ENCODE results near the gene FAM135A. TPM values are rescaled to one million over a fixed set of nuclear protein-coding genes. Genes with fewer than 3 reads are reported as not detected.

FAM135A gene
- total RNA-seq, 1 donor from 2014 or later, result 61.6 TPM

DNA sequence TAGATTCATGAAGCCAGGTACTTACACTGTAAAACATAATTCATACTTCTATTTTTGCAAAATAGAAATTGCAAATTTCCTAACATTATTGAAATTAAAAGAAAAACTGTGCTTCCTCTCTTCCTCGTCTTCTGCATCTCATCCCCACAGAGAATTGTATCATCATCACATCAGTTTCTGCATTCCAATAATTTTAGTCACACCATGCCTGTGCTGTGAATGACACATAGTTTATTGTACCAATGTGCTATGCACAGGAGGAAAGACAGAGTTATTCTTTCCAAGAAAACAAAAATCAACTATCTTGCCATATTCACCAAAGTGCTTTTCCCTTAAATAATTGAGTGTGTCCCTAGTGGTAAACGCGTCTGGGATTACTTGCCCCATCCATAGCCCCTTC, 38.1 kb upstream of the FAM135A start:
- no peak for FAIRE-seq

DNA sequence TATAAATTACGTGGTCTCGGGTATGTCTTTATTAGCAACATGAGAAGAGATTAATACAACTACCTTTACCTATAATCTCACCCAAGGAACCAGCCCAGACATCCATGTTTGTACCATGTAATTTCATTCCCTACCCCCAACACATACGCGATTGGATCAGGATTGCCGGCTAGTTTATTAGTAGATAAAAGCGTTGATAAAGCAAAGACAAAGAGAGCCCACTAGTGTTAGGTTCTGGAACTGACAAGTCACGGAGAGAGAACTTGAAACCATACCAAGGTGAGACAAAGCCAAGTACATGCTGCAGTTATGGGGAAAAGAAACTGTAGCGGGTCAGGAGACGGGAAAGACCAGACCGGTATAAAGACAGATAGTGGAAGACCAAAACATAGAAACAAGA, 37.4 kb upstream of the FAM135A start:
- Histone ChIP-seq H3K4me3 (ENCODE audit: low read depth, low read length) (no peak overlapping the region), H3K36me3 (ENCODE audit: control insufficient read depth, insufficient read depth, low read length) (no peaks in the 10 kb centered on the region), H3K27me3 (ENCODE audit: control insufficient read depth, insufficient read depth, low read length) (no peaks in the 10 kb centered on the region)
- no peak for FAIRE-seq
- TF ChIP-seq, protein P1, sequence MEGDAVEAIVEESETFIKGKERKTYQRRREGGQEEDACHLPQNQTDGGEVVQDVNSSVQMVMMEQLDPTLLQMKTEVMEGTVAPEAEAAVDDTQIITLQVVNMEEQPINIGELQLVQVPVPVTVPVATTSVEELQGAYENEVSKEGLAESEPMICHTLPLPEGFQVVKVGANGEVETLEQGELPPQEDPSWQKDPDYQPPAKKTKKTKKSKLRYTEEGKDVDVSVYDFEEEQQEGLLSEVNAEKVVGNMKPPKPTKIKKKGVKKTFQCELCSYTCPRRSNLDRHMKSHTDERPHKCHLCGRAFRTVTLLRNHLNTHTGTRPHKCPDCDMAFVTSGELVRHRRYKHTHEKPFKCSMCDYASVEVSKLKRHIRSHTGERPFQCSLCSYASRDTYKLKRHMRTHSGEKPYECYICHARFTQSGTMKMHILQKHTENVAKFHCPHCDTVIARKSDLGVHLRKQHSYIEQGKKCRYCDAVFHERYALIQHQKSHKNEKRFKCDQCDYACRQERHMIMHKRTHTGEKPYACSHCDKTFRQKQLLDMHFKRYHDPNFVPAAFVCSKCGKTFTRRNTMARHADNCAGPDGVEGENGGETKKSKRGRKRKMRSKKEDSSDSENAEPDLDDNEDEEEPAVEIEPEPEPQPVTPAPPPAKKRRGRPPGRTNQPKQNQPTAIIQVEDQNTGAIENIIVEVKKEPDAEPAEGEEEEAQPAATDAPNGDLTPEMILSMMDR (IDR thresholded peaks at IDR 0.05; ENCODE audit: insufficient read depth, low read length, severe bottlenecking), result peak; percentile 10
- DNase-seq (ENCODE audit: low read depth), result no peak

More for the DNA sequence above, 38.1 kb upstream of the FAM135A start:
- DNase-seq (ENCODE audit: low read depth), result peak; percentile 87
- no peaks in the 10 kb centered on the region for H3K36me3 ChIP-seq (ENCODE audit: control insufficient read depth, insufficient read depth, low read length)
- H3K27me3 ChIP-seq (ENCODE audit: control insufficient read depth, insufficient read depth, low read length), result no peaks in the 10 kb centered on the region
- H3K4me3 ChIP-seq (ENCODE audit: low read depth, low read length), result no peak overlapping the region
- TF ChIP-seq, protein P1 (IDR thresholded peaks at IDR 0.05; ENCODE audit: insufficient read depth, low read length, severe bottlenecking), result no peak

DNA sequence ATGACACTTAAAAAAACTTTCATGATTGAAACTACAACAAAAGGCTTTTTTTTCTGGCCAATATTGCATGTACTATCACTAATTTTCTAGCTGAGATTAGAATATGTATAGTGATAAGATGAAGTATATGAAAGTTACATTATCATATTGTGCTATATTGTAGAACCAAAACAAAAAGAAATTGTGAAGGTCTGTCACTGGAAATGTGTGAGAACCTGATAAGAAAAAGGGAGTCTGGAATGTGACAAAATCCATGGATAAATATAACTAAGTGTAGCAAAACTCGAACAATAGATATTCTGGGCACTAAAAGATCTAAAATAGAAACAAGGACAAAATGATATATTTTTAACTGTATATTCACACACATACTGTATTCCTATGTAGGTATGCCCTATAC, 36.7 kb upstream of the FAM135A start:
- FAIRE-seq, result no peak
- Histone ChIP-seq H3K4me3 (ENCODE audit: low read depth, low read length) (no peak overlapping the region), H3K27me3 (ENCODE audit: control insufficient read depth, insufficient read depth, low read length) (no peaks in the 10 kb centered on the region), H3K36me3 (ENCODE audit: control insufficient read depth, insufficient read depth, low read length) (no peaks in the 10 kb centered on the region)
- TF ChIP-seq, protein P1 (IDR thresholded peaks at IDR 0.05; ENCODE audit: insufficient read depth, low read length, severe bottlenecking), result no peak
- no peak for DNase-seq (ENCODE audit: low read depth)

DNA sequence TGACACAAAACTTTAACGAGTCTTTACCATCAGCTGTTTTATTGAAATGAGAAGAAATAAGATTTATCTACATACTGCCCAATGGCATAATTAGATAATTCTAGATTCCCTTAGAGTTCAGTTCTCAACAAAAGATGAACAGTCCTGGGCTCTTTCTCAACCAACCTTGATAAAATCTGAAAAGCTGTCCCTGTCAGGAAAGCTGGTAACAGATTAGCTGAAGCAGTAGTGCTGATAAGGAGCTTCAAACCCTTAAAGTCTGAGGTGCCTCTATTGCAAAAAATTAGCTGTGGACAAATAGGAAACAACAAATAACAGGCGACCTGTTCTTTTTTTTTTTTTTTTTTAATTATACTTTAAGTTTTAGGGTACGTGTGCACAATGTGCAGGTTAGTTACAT, 35.9 kb upstream of the FAM135A start:
- no peaks in the 10 kb centered on the region for H3K27me3 ChIP-seq (ENCODE audit: control insufficient read depth, insufficient read depth, low read length)
- DNase-seq (ENCODE audit: low read depth) (no peak), FAIRE-seq (no peak)
- H3K4me3 ChIP-seq (ENCODE audit: low read depth, low read length), result no peak overlapping the region
- no peaks in the 10 kb centered on the region for H3K36me3 ChIP-seq (ENCODE audit: control insufficient read depth, insufficient read depth, low read length)
- TF ChIP-seq, protein P1 (IDR thresholded peaks at IDR 0.05; ENCODE audit: insufficient read depth, low read length, severe bottlenecking), result no peak

DNA sequence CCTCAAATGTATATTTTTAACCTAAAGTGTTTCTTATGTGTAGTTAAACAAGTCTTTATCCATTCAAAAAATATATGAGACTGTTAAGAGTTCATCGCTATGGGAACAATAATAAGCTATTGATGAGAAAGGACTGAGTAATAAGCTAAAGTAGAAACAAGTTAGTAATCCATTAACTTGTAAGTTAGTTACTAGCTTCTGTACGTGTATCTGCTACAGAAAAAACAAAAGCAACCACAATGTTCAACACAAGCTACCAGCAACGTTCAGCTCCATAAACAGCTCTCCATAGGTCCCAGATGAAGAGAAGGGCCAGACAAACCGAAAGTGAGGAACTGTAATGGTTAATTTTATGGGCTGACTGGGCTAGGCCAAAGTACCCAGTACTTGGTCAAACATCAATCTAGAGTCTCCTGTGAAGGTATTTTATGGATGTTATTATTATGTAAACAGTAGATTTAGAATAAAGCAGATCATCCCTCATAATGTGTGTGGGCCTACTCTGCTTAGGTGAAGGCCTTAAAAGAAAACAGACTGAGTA, 33.8 kb upstream of the FAM135A start:
- H3K27me3 ChIP-seq (ENCODE audit: control insufficient read depth, insufficient read depth, low read length), result no peaks in the 10 kb centered on the region
- TF ChIP-seq, protein P1 (IDR thresholded peaks at IDR 0.05; ENCODE audit: insufficient read depth, low read length, severe bottlenecking), result no peak
- DNase-seq (ENCODE audit: low read depth) (no peak), FAIRE-seq (no peak)
- no peaks in the 10 kb centered on the region for H3K36me3 ChIP-seq (ENCODE audit: control insufficient read depth, insufficient read depth, low read length)
- no peak overlapping the region for H3K4me3 ChIP-seq (ENCODE audit: low read depth, low read length)

DNA sequence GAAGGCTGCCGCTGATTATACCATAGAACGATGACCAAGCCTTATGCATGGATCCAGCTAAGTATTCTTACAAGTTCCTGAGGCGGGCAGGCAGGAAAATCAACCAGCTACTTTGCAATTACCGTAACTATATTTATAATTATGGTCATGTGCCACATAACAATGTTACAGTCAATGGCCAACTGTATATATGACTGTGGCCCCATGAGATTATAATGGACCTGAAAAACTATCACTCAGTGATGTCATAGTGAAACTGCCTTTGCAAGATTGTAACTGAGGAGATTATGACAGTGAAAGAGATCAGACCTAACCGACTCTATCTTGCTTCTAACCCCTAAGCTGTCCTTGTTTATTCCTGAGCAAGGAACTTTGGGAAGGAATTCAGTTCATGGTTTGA, 33.1 kb upstream of the FAM135A start:
- H3K4me3 ChIP-seq (ENCODE audit: low read depth, low read length), result no peak overlapping the region
- FAIRE-seq (no peak), DNase-seq (ENCODE audit: low read depth) (no peak)
- no peaks in the 10 kb centered on the region for H3K27me3 ChIP-seq (ENCODE audit: control insufficient read depth, insufficient read depth, low read length)
- H3K36me3 ChIP-seq (ENCODE audit: control insufficient read depth, insufficient read depth, low read length), result no peaks in the 10 kb centered on the region
- TF ChIP-seq, protein P1 (IDR thresholded peaks at IDR 0.05; ENCODE audit: insufficient read depth, low read length, severe bottlenecking), result no peak

Data from bronchial epithelial cell (primary cell).